Measurements from ENCODE around the gene NHS.
"Not testable (repeated sequence)": the region's sequence is repeated elsewhere in the genome, so short reads cannot be mapped to it uniquely, and the experiment has no call there.

The NHS gene

DNA sequence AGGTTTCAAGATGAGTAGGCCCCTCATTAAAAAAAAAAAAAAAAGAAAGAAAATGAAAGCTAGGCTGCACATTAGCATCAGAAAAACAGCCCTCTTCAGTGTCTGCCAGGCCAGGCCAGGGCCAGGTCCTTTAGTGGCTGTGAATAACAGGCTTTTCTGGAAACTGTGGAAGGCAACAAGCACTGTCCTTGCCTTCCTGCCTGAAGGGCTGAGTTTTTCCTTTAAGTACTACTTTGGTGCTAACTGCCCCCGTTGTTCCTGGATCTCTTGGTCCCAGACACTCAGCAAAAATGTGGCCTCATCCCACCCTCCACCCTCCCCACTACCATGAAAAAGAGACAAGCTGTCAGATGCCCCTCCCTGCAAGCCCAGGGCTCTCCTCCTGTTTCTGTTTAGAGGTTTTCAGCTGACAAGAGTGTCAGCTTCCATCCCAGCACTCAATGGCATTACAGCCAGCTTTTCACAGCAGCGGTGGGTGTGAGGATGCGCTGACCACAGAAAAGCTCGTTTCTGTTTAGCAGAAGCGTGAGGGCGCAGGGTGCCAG lies 174.2 kb downstream of the NHS start:
- no peak for DNase-seq (ENCODE audit: low read depth in 2 of 2)

DNA sequence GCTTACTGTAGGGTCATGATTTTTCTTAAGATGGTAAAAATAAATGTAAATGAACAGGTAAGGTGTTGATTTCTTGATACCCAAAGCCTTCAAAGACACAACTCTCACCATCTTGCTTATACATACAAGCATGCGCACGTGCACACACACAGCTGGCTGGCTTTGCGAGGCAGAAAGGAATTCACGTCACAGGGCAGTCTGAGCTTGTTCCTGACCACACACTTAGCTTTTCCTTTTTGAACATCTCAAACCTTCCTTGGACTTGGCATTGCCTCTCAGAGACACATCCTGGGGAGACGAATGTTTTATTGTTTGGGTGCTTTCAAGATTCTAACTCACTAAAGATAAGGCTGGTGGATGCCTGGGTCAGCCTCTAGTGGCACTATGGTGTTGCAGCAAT lies 175.0 kb downstream of the NHS start:
- DNase-seq (ENCODE audit: low read depth in 2 of 2): no peak

DNA sequence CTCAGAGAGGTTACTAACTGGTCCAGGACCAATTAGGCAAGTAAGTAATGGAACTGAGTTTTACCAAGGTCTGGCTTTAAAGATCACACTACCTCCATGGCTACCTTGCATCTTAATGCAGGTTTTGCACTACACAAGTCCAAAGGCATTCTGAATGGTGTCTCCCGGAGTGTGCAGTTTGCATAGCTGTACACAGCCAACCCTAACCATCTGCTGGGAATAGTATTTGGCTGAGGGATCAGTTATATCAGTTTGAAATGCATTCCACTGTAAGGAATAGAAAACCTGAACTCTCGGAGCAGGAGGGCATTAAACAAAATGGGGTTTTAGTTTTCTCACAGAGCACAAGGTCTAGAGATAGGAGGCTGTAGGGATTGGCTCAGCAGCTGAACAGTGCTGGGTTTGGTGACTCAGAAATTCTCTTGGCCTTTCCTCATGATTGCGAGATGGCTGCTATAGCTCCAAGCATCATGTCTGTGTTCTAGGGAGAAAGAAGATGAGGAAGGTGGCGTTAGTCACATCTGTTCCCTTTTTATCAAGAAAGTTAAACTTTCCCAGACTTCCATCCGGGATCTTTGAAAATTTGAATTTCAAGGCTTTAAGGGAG lies 177.1 kb downstream of the NHS start:
- DNase-seq (ENCODE audit: low read depth in 2 of 2): no peak

DNA sequence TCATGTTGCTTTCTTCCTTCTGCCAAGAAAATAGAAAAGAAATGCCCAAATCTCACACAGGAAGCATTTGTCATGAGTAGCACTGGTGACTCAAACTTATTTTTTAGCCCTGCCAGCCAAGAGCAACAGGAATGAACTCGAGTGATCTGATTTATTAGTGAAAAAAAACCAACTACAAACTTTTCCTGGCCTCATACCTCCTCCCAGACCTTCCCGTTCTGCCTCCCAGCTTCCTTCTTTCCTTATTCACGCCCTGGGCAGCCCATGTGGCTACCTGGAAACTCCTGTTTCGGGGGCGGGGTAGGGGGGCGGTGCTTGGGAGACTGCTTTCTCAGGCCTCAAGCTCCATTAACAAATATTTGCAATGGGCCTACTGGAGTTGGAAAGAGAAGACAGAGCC lies 178.5 kb downstream of the NHS start:
- no peak for DNase-seq (ENCODE audit: low read depth in 2 of 2)

DNA sequence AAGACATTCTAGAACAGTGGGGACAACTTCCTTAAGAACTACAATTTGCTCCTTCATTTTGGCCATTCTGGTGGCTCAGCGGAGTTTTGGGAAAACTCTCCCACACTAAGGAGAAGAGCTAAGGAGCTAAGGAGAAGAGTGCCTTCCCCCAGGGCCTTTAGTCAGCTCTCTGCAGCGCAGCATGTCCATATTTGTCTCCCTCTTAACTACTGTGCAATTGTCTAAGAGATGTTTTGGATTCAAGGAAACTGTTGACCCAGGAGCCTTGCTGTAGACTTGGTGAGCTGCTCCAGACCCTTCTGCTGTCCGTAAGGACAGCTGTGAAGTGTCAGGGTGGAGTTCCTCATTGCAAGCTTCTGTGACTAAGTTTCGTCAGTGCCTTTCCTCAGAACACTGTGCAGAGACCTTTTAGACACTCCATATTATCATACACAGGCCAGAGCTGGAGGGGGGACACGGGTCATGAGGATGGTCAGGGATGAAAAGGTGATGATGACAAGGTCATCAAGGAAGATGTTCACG lies 179.0 kb downstream of the NHS start:
- no peak for DNase-seq (ENCODE audit: low read depth in 2 of 2)

DNA sequence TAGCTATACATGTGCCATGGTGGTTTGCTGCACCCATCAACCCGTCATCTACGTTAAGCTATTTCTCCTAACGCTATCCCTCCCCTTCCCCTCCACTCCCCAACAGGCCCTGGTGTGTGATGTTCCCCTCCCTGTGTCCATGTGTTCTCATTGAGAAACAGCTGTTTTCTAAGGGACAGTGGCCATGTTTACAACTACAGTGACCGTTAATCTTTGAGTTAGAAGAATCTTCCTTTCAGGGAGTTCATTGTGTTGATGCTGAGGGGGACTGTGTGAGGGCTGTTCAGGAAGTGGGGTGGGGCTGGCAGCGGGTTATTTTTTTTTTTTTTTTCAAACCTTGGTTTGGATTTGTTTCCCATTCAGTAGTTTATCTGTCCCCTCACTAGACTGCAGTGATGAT lies 179.9 kb downstream of the NHS start:
- no peak for DNase-seq (ENCODE audit: low read depth in 2 of 2)

DNA sequence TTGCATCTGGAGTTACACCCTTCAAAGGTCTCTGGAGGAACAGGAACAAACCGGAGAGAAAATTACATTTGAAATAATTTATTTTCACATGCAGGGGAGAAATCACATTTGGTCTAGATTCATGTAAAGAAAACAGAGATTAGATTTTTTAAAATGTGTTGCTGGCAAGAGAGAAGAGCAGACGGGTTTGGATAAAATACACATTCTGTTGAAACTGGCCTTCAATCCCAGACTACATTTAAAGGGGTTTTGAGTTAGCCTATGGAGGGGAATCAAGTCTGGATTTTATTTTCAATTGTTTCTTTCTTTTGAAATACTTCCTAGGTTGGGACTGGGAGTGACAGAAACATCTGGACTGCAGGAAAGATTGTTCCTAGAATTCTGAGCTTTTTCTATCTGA lies 180.8 kb downstream of the NHS start:
- DNase-seq (ENCODE audit: low read depth in 2 of 2): no peak

DNA sequence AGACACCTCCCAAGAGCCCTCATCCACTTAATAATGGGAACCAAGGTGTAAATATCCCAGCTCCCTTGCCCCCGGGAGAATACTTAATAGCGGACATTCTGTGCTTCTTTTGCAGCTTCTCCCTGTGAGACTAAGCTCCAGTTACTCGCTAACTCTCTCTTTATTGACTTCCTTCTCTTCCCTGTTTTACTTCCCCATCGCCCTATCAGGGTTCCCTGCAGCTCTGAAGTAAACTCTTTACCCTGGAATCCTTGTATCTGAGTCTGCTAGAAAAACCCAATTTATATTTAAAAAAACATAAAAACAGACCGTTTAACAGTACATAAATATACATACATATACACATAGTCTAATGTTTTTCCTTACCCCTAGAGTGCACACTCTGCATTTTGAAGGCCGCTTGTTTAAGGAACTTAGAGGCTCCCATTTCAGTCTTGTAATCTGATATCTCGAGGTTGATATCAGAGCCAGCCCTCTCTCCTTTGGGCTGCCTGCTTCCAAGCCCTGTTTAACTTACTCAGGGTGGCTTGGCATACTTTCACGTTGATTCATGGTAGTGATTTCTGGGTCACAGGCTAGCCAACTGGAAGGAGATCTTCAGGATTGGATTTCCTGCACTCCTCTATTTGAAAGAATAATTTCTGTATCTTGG lies 184.9 kb downstream of the NHS start:
- DNase-seq (ENCODE audit: low read depth in 2 of 2): no peak

DNA sequence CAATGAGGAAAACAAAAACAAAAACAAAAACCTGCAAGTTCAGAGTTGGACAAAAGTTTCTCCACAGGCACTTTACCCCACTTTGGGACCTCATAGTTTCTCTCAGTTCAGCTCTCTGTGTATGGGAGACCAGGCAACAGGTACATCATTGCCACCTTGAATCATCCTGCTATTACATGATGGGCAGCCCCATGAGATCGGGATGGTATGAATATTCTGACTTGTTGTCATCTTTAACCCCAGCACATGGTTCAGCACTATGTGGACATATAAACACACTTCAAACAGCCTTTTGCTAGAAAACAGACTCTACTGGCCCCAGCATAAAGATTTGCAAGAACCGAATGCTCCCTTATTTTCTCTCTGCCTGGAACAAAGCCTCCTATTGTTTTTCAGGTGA lies 185.4 kb downstream of the NHS start:
- DNase-seq (ENCODE audit: low read depth in 2 of 2): no peak

DNA sequence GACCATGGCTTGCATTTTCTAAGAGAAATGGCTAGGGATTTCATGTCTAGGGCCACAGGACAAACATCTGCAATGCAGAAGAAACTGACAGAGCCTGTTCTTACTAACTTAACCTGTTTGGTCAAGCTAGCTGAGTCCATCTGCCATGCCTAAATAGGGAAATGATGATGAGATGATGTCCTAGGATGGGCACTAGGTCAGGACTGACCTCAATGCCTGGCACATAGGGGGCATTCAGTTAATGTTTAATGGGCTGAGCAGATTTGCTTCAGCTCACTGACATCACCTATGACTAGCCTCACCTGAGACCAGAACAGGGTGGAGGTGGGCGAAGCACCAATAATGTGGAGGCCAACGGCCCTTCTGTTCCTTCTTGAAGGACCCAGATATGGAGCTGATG lies 188.1 kb downstream of the NHS start:
- DNase-seq (ENCODE audit: low read depth in 2 of 2): no peak

DNA sequence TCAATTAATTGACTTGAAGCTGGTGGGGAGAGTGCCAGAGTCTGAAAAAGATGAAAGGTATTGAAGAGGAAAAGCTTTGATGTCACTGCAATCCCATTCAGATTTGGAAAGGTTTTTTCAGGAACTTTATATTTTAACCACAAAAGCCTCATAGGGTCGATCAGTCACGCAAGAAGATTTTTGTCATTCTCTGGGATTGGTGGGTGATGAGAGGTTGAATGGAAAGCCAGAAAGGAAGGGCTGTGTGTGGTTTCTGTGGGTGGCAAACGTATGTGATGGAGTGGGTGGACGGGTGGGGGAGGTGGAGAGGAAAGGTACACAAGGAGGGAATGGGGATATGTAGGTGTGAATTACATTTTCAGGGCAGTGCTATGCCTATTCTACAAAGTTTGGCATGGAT lies 188.5 kb downstream of the NHS start:
- DNase-seq (ENCODE audit: low read depth in 2 of 2): no peak

DNA sequence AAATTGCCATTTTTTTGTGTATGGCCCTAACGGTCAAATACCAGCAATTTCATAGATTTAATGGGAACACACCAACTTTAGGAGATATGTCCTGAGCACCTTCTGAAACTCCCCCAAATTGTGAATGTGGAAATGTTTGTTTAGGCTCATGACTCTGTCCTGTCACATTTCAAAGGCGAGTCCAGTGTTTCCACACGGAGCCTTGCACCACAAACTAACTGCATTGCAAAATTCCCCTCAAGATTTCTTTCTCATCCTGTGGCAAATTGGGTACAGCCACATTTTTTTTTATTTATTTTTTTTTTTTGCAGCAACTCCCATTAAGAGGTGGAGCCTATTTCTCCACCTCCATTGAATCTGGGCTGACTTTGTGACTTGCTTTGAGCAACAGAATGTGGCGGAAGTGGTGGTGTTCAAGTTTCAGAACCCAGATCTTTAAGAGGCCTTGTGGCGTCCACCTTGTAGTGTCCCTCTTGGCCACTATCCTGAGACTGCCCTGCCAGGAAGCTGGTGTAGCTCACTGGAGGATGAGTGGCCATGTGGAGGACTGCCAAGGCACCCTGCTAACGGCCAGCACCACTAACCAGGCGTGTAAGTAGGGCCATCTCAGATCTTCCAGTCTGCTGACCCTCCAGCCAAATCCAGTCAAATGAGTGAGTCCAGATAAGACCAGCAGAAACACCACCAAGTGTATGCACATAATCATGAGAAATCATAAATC lies 189.8 kb downstream of the NHS start:
- no peak for DNase-seq (ENCODE audit: low read depth in 2 of 2)

DNA sequence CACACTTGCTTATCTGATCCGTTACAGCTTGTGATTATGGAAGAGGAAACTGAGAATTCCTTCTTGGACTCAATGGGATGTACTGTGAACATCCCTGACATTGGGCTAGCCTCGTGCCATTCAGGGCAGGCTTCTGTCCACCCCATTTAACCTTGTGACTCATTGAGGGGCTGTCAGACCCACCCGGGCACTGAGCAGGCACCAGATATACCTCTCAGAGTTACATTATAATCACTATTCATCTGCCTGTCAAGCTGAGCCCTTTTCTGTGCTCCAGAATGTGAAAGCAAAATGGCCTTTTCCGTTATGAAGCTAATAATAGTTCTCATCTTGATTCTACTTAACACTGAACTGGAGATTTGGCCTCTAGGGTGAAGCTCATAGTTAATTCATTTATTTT lies 191.7 kb downstream of the NHS start:
- no peak for DNase-seq (ENCODE audit: low read depth in 2 of 2)

DNA sequence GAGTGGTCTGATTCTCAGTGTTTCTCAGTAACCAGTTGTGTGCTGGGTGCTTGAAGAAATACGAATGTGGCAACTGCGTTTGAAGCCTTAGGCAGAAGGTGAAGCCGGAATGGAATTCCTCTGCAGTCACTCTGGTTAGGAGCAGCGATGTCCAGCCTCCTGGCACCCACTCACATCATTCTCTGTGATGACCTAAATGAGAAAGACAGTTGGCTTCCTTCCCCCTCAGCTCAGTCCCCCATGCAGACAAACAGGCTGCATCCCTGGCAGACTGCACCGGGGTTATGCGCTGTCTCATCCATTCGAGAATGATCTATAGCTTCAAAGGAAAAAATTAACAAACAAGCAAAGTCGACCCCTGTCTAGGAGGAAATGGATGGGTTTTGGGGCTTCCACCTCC lies 192.2 kb downstream of the NHS start:
- DNase-seq (ENCODE audit: low read depth in 2 of 2): no peak

DNA sequence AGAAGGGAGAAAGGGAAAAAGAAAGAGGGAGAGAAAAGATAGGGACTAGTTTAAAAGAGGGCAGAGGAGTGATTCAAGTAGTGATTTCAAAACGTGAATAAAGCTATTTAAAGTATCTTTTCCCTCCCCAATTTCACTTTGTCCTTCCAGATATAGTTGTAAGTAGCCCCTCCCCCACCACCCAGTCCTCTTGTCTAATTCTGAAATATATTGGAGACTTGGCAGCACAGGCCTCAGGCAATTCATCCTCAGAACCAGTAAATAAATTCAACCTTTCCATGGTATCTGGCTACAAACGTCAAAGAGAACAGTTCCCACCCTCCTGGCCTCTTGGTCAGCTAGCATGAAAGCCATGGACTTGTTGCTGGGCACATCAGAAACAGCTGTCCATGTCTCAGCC lies 192.8 kb downstream of the NHS start:
- DNase-seq (ENCODE audit: low read depth in 2 of 2): no peak

DNA sequence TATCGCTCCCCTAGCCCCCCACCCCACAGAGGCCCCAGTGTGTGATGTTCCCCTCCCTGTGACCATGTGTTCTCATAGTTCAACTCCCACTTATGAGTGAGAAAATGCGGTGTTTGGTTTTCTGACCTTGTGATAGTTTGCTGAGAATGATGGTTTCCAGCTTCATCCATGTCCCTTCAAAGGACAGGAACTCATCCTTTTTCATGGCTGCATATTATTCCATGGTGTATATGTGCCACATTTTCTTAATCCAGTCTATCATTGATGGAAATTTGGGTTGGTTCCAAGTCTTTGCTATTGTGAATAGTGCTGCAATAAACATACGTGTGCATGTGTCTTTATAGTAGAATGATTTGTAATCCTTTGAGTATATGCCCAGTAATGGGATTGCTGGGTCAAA lies 193.8 kb downstream of the NHS start:
- DNase-seq (ENCODE audit: low read depth in 2 of 2): not testable (repeated sequence)

DNA sequence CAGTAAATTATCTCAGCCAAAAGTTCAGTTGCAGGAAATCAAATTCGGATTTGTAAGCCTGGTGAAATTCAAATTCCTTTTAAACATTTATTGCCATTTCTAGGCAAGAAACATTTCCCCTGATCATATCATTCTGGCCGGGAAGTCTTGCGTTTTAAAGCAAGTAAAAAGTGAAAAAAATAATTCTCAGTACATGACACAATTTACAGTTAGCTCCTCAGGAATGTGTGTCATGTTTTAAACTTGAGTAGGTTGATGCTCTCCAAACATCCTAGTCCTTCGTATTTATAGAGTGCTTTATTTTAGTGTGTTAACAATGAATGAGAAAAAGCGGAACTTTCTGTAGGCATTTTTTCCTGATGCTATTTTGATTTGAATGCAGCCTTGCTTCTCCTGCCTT lies 204.0 kb downstream of the NHS start:
- no peak for DNase-seq (ENCODE audit: low read depth in 2 of 2)

DNA sequence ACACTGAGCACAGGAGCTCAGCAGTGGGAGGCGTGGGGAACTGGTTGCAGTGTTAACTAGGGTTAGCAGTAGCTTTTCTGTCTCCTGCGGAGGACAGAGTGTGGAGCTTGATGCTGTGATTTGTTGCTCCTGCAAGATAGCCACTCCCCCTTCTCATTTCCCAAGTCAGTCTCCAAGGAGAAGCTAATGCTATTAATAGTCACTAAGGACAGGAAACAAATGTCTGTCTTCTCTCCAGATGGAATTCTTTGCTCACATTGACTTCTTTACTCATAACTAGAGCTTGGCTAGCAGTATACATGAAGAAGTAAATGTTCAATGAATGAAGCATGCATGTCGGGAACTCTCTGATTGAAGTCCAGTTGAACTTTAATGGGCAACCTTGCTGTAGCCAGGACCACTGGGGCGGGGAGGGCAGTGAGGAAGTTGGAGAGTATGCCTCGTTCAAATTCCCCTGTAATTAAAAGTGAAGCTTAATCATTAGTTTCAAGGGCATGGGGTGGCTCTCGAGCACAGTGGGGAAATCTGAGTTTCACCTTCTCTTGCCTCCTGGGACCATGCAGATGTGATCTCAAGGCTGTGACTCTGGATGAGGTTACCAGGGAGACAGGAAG lies 205.6 kb downstream of the NHS start:
- DNase-seq (ENCODE audit: low read depth in 2 of 2): no peak

DNA sequence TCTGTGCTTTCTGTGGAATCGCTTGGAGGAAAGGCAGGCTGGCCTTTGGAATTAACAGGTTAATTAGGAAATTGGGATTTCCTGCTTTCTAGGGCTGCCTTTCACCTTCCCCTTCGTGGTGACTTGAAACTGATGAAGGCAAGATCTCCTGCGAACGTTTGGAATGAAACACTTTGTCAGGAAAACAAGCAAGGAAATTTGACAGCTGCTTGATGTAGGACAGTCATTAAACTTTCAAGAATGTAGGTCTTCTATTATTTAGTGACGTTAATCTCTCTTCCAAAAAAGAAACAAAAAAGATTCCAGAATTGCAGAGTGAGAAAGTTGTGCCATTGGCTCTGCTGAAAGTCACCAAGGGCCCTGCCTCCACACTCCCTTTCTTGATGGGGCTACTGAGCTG lies 206.6 kb downstream of the NHS start:
- no peak for DNase-seq (ENCODE audit: low read depth in 2 of 2)

DNA sequence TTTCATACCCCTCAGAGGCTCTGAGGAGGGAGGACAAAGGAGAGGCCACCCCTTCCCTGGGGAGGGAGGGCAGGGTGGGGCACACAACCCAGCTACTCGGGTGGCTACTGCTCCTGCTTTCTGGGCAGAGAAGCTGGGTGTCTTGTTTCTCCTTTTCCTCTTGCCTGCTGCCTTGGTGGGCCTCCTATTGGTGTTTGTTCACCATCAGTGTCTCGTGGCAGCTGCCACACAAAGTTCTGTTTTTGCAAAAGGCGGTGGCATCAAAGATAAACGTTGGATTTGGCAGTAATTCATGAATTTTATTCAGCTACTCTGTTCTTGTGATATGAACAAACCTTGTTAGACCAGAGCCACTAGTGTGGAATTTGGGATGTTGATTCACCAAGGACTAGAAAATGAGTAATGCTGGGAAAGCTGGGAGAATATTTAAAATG lies 209.3 kb downstream of the NHS start:
- no peak for DNase-seq (ENCODE audit: low read depth in 2 of 2)

DNA sequence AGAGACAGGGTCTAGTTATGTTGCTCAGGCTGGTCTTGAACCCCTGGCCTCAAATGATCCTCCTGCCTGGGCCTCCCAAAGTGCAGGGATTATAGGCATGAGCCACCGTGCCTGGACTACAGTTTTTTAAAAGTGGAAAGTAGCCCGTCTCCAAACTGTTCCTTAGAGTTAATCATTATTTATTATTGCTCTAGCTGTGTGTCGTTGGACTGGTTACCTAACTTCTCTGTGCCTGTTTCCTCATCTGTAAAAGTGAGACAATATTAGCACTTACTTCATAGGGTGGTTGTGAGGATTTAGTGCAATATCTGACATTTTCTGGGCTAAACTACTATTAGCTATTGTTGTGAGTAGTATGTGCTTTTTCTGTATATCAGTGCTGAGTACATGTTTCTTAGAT lies 210.0 kb downstream of the NHS start:
- DNase-seq (ENCODE audit: low read depth in 2 of 2): no peak

DNA sequence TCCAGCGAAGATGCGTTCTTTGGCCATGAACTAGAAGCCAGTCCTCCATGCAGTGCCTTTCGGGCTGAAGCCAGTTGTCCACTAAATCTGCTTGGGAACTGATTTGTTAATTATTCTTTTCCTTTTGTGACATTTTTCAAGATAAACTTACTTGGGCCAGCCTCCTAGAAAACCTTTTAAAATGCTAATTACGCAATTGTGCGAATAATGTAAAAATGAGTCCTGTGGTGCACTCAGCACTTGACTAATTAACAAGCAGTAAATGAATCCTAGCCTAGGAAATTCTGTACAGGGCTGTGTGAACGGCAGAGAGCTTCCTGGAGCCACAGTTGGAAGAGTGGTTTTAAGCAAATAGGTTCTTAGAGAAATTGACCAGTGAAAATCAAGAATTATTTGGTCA lies 212.4 kb downstream of the NHS start:
- no peak for DNase-seq (ENCODE audit: low read depth in 2 of 2)

Data from stimulated activated CD4-positive, alpha-beta T cell treated with anti-CD3 and anti-CD28 coated beads, Interleukin-15, amount 100 ng/mL, for 48 hours (primary cell).